H9 (cell line): ENCODE measurements around the gene VASN. TPM values are rescaled to one million over a fixed set of nuclear protein-coding genes. Genes with fewer than 3 reads are reported as not detected.

Experiments
- DNase-seq: peaks from one replicate; pipeline ENCODE4 v3.0.0-alpha.2; 2017
- H2AFZ ChIP-seq: one replicate; pipeline ENCODE4 v1.6.1; 2013; ENCODE audit warnings: mild to moderate bottlenecking, low read length, control low read depth, moderate library complexity
- H2AK5ac ChIP-seq: 2 replicates; pipeline ENCODE4 v1.6.1; 2013; ENCODE audit warnings: low read length, control low read depth, mixed read lengths; ENCODE audit not compliant: insufficient read length
- H2BK120ac ChIP-seq: one replicate; pipeline ENCODE4 v1.6.1; 2013; ENCODE audit warnings: low read depth, mild to moderate bottlenecking, low read length, control low read depth, inconsistent platforms; ENCODE audit not compliant: poor library complexity, severe bottlenecking
- H2BK12ac ChIP-seq: 2 replicates; pipeline ENCODE4 v1.6.1; 2013; ENCODE audit warnings: low read length, control low read depth, mixed read lengths, low read depth; ENCODE audit not compliant: insufficient read length
- H2BK15ac ChIP-seq: 2 replicates; pipeline ENCODE4 v1.6.1; 2013; ENCODE audit warnings: low read depth, low read length, control low read depth
- H2BK20ac ChIP-seq: one replicate; pipeline ENCODE4 v1.6.1; 2013; ENCODE audit warnings: low read depth, mild to moderate bottlenecking, low read length, control low read depth, inconsistent platforms; ENCODE audit not compliant: poor library complexity, severe bottlenecking
- H2BK5ac ChIP-seq: 2 replicates; pipeline ENCODE4 v1.6.1; 2013; ENCODE audit warnings: low read length, control low read depth, mixed read lengths; ENCODE audit not compliant: insufficient read length
- H3K14ac ChIP-seq: 2 replicates; pipeline ENCODE4 v1.6.1; 2013; ENCODE audit warnings: low read length, control low read depth; ENCODE audit not compliant: insufficient read depth
- H3K18ac ChIP-seq: 2 replicates; pipeline ENCODE4 v1.6.1; 2013; ENCODE audit warnings: low read depth, mild to moderate bottlenecking, mixed read lengths, low read length, control low read depth; ENCODE audit not compliant: insufficient read length
- H3K23ac ChIP-seq: 2 replicates; pipeline ENCODE4 v1.6.1; 2013; ENCODE audit warnings: low read length, control low read depth, mixed read lengths, low read depth; ENCODE audit not compliant: insufficient read length
- H3K23me2 ChIP-seq: 2 replicates; pipeline ENCODE4 v1.6.1; 2013; ENCODE audit warnings: low read depth, mild to moderate bottlenecking, mixed read lengths, low read length, control low read depth; ENCODE audit not compliant: insufficient read length, poor library complexity, severe bottlenecking
- H3K27ac ChIP-seq: 2 replicates; pipeline ENCODE4 v1.5.1; 2013; ENCODE audit warnings: low read length, control low read depth, mixed read lengths, low read depth; ENCODE audit not compliant: insufficient read length
- H3K27me3 ChIP-seq: 2 replicates; pipeline ENCODE4 v1.6.1; 2013; ENCODE audit warnings: low read length, control low read depth, inconsistent platforms; ENCODE audit not compliant: insufficient read depth
- H3K4ac ChIP-seq: 2 replicates; pipeline ENCODE4 v1.6.1; 2013; ENCODE audit warnings: low read depth, mild to moderate bottlenecking, control low read depth, inconsistent platforms, low read length, moderate library complexity
- H3K4me1 ChIP-seq: 2 replicates; pipeline ENCODE4 v1.6.1; 2013; ENCODE audit warnings: low read length, control low read depth, inconsistent platforms; ENCODE audit not compliant: insufficient read depth
- H3K4me2 ChIP-seq: 2 replicates; pipeline ENCODE4 v1.6.1; 2013; ENCODE audit warnings: low read length, control low read depth, mixed read lengths; ENCODE audit not compliant: insufficient read length, insufficient read depth
- H3K56ac ChIP-seq: 2 replicates; pipeline ENCODE4 v1.6.1; 2013; ENCODE audit warnings: low read depth, mild to moderate bottlenecking, mixed read lengths, low read length, control low read depth; ENCODE audit not compliant: insufficient read length
- H3K79me1 ChIP-seq: 2 replicates; pipeline ENCODE4 v1.6.1; 2013; ENCODE audit warnings: low read depth, mild to moderate bottlenecking, moderate library complexity, low read length, control low read depth, inconsistent platforms; ENCODE audit not compliant: insufficient read depth, poor library complexity, severe bottlenecking
- H3K79me2 ChIP-seq: 2 replicates; pipeline ENCODE4 v1.6.1; 2013; ENCODE audit warnings: low read length, control low read depth, inconsistent platforms; ENCODE audit not compliant: insufficient read depth
- H3K9ac ChIP-seq: 2 replicates; pipeline ENCODE4 v1.6.1; 2013; ENCODE audit warnings: low read length, control low read depth, mixed read lengths; ENCODE audit not compliant: insufficient read length; ENCODE audit errors: extremely low read depth
- H3K9me3 ChIP-seq: one replicate; pipeline ENCODE4 v1.6.1; 2013; ENCODE audit warnings: low read depth, low read length, inconsistent platforms; ENCODE audit not compliant: control insufficient read depth
- H3T11ph ChIP-seq: one replicate; pipeline ENCODE4 v1.6.1; 2013; ENCODE audit warnings: mild to moderate bottlenecking, low read length, control low read depth, inconsistent platforms
- H4K20me1 ChIP-seq: one replicate; pipeline ENCODE4 v1.6.1; 2013; ENCODE audit not compliant: control insufficient read depth, insufficient read length, insufficient read depth
- H4K5ac ChIP-seq: 2 replicates; pipeline ENCODE4 v1.6.1; 2013; ENCODE audit warnings: low read depth, mild to moderate bottlenecking, mixed read lengths, low read length, control low read depth; ENCODE audit not compliant: insufficient read length
- H4K8ac ChIP-seq: replicated peaks from 2 replicates; pipeline ENCODE4 v1.6.1; 2013; ENCODE audit warnings: low read length, control low read depth, mixed read lengths, low read depth; ENCODE audit not compliant: insufficient read length
- H4K91ac ChIP-seq: 2 replicates; pipeline ENCODE4 v1.6.1; 2013; ENCODE audit warnings: low read depth, mild to moderate bottlenecking, moderate library complexity, mixed read lengths, low read length, control low read depth; ENCODE audit not compliant: insufficient read length
- H3K27ac Mint-ChIP-seq, 3 experiments: 2 replicates in 2 of 3; 3 replicates in 1 of 3; pipeline ENCODE4 v1.8.0; 2020 to 2021; ENCODE audit warnings: mixed read lengths in 3 of 3, mild to moderate bottlenecking in 1 of 3, moderate library complexity in 1 of 3
- H3K27me3 Mint-ChIP-seq: 2 replicates; pipeline ENCODE4 v1.8.0; 2021; ENCODE audit warnings: low read depth, mild to moderate bottlenecking, moderate library complexity, mixed read lengths
- H3K36me3 Mint-ChIP-seq, 3 experiments: 2 replicates in 2 of 3; 3 replicates in 1 of 3; pipeline ENCODE4 v1.8.0; 2020 to 2021; ENCODE audit warnings: low read depth in 3 of 3, mixed read lengths in 3 of 3; ENCODE audit not compliant: insufficient read depth in 1 of 3
- H3K4me1 Mint-ChIP-seq, 2 experiments: 2 replicates each; pipeline ENCODE4 v1.8.0; 2020; ENCODE audit warnings: mixed read lengths in 2 of 2
- H3K4me3 Mint-ChIP-seq, 2 experiments: 2 replicates in 1 of 2; 3 replicates in 1 of 2; pipeline ENCODE4 v1.8.0; 2020 to 2021; ENCODE audit warnings: mild to moderate bottlenecking in 2 of 2, mixed read lengths in 2 of 2, moderate library complexity in 1 of 2
- H3K9me3 Mint-ChIP-seq, 2 experiments: 2 replicates in 1 of 2; 3 replicates in 1 of 2; pipeline ENCODE4 v1.8.0; 2020; ENCODE audit warnings: mild to moderate bottlenecking in 2 of 2, mixed read lengths in 2 of 2, moderate library complexity in 1 of 2
- WGBS: extraction: QIAGEN DNeasy Blood & Tissue Kit; methylation state at CpG from one replicate; pipeline ENCODE4 v1.1.7; 2013; ENCODE audit warnings: missing lambda C conversion rate, low lambda C conversion rate, mixed read lengths; ENCODE audit not compliant: insufficient read length; ENCODE audit errors: extremely low coverage; 5-methylcytosine and 5-hydroxymethylcytosine counted together
- total RNA-seq: library from RNA; stranded (reverse); gene quantifications from 2 replicates; pipeline ENCODE4 v1.2.1, GENCODE V29; 2021
- TF ChIP-seq, protein P1 (sequence below): fragments of 200-600 bp; sonication (generic); conservative IDR thresholded peaks from 3 replicates; pipeline ENCODE4 v1.8.0; 2021; ENCODE audit warnings: antibody characterized with exemption, mild to moderate bottlenecking

The VASN gene
- total RNA-seq, 1 experiment from 2014 or later = 11.0 TPM

DNA sequence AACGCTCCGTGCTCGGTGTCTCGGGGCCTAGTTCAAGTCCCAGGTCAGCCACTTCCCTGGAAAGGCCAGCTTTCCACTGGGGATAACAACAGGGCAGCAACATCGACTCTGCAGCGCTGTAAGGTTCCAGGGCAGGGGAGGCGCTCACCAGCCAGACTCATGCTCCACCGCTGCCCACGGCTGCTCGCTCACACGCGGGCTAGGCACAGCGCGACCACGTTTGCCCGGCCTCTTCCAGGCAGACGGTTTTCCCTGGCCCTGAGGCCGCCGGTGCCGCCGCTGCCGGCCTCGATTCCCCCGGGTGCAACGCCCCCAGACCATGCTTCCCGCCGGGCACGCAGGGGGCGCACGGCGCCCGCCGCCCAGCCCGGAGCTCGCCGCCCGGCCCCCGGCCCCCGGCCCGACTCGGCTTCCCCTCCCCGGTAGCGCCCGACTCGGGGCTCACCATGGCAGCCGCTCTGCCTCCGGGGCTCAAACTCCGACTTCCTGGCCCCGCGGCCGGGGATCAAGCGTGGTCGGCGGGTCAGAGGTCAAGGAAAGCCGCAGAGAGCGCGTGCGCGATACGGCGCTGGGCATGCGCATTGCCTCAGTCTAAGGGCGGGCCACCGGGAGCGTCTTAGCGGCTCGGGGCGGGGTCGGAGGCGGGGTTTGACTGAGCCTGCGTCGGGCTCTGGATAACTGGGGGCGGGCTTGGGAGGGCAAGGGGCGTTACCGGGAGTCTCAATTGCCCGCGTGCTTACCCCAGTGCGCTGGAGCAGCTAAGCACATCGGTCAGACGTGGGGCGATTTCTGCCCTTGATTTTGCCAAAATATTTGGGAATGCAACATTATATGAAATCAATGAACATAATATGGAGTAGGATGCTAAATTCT lies 20.6 kb upstream of the VASN start, which contains the start of gene PAM16:
PAM16 (minus strand) TSS at position 535 of the 873 bp plus-strand sequence; CDS start at position 448, 87 bp downstream.
- WGBS = no CpG with 5 or more reads among the region's 81 CpGs
- Mint-ChIP-seq H3K27me3 (no peaks in the 10 kb centered on the region), H3K4me1 (peaks cover 6% of the 10 kb centered on the region in 2 experiments), H3K27ac (peak within 1 kb of the TSS; percentile 77 to 98 (median 97)), H3K4me3 (peak within 1 kb of the TSS; percentile 97 to 98), H3K9me3 (peaks cover 0 to 2% of the 10 kb centered on the region in 2 experiments; a peak in 3 of 5 replicates), H3K36me3 (peaks cover 6 to 13% (median 9%) of the 10 kb centered on the region in 3 experiments)
- peak within 1 kb of the TSS; percentile 83 for H3K14ac ChIP-seq
- H3K79me2 ChIP-seq = peaks cover 14% of the 10 kb centered on the region; the same call in 1 of the 2 replicates
- H3K9ac ChIP-seq = peak within 1 kb of the TSS; percentile 74
- no peak within 1 kb of the TSS for H2BK20ac ChIP-seq
- H2BK120ac ChIP-seq = no peak within 1 kb of the TSS
- H2BK15ac ChIP-seq = no peak within 1 kb of the TSS
- TF ChIP-seq, protein P1, sequence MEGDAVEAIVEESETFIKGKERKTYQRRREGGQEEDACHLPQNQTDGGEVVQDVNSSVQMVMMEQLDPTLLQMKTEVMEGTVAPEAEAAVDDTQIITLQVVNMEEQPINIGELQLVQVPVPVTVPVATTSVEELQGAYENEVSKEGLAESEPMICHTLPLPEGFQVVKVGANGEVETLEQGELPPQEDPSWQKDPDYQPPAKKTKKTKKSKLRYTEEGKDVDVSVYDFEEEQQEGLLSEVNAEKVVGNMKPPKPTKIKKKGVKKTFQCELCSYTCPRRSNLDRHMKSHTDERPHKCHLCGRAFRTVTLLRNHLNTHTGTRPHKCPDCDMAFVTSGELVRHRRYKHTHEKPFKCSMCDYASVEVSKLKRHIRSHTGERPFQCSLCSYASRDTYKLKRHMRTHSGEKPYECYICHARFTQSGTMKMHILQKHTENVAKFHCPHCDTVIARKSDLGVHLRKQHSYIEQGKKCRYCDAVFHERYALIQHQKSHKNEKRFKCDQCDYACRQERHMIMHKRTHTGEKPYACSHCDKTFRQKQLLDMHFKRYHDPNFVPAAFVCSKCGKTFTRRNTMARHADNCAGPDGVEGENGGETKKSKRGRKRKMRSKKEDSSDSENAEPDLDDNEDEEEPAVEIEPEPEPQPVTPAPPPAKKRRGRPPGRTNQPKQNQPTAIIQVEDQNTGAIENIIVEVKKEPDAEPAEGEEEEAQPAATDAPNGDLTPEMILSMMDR = no peak
- H4K91ac ChIP-seq = no peak within 1 kb of the TSS
- no peak within 1 kb of the TSS for H2BK5ac ChIP-seq
- H3K27me3 ChIP-seq = no peaks in the 10 kb centered on the region
- H3T11ph ChIP-seq = no peak within 1 kb of the TSS
- no peak within 1 kb of the TSS for H3K4ac ChIP-seq
- H2AFZ ChIP-seq = no peak within 1 kb of the TSS
- peak within 1 kb of the TSS; percentile 36 for H3K18ac ChIP-seq
- H4K8ac ChIP-seq = no peak within 1 kb of the TSS
- no peak within 1 kb of the TSS for H2BK12ac ChIP-seq
- H3K27ac ChIP-seq = no peak within 1 kb of the TSS
- no peaks in the 10 kb centered on the region for H4K20me1 ChIP-seq
- peak within 1 kb of the TSS; percentile 58 for H3K4me2 ChIP-seq
- H4K5ac ChIP-seq = no peak within 1 kb of the TSS
- no peaks in the 10 kb centered on the region for H3K23me2 ChIP-seq
- H3K56ac ChIP-seq = no peak within 1 kb of the TSS
- no peaks in the 10 kb centered on the region for H3K4me1 ChIP-seq
- peaks cover 7% of the 10 kb centered on the region for H3K79me1 ChIP-seq
- H3K23ac ChIP-seq = no peak within 1 kb of the TSS
- H3K9me3 ChIP-seq = no peaks in the 10 kb centered on the region
- H2AK5ac ChIP-seq = no peak within 1 kb of the TSS
- DNase-seq = peak; percentile 98
